ENCODE results near the gene LARP6.

GRCh38 chr15:70829371-70830166 is 24.4 kb downstream of the LARP6 start:
- TF ChIP-seq CTCF (IDR thresholded peaks at IDR 0.05) (no peak), POLR2AphosphoS5 (IDR thresholded peaks at IDR 0.05) (no peak)

Measured in stomach (tissue), 4 donors.